H9 (cell line): ENCODE results near the gene ZC3H18. TPM values are rescaled to one million over a fixed set of nuclear protein-coding genes. Genes with fewer than 3 reads are reported as not detected.

Experiments used
- DNase-seq: peaks from one replicate; pipeline ENCODE4 v3.0.0-alpha.2; 2017
- H2AFZ ChIP-seq: one replicate; pipeline ENCODE4 v1.6.1; 2013; ENCODE audit warnings: mild to moderate bottlenecking, low read length, control low read depth, moderate library complexity
- H2AK5ac ChIP-seq: 2 replicates; pipeline ENCODE4 v1.6.1; 2013; ENCODE audit warnings: low read length, control low read depth, mixed read lengths; ENCODE audit not compliant: insufficient read length
- H2BK120ac ChIP-seq: one replicate; pipeline ENCODE4 v1.6.1; 2013; ENCODE audit warnings: low read depth, mild to moderate bottlenecking, low read length, control low read depth, inconsistent platforms; ENCODE audit not compliant: poor library complexity, severe bottlenecking
- H2BK12ac ChIP-seq: 2 replicates; pipeline ENCODE4 v1.6.1; 2013; ENCODE audit warnings: low read length, control low read depth, mixed read lengths, low read depth; ENCODE audit not compliant: insufficient read length
- H2BK15ac ChIP-seq: 2 replicates; pipeline ENCODE4 v1.6.1; 2013; ENCODE audit warnings: low read depth, low read length, control low read depth
- H2BK20ac ChIP-seq: one replicate; pipeline ENCODE4 v1.6.1; 2013; ENCODE audit warnings: low read depth, mild to moderate bottlenecking, low read length, control low read depth, inconsistent platforms; ENCODE audit not compliant: poor library complexity, severe bottlenecking
- H2BK5ac ChIP-seq: 2 replicates; pipeline ENCODE4 v1.6.1; 2013; ENCODE audit warnings: low read length, control low read depth, mixed read lengths; ENCODE audit not compliant: insufficient read length
- H3K14ac ChIP-seq: 2 replicates; pipeline ENCODE4 v1.6.1; 2013; ENCODE audit warnings: low read length, control low read depth; ENCODE audit not compliant: insufficient read depth
- H3K18ac ChIP-seq: 2 replicates; pipeline ENCODE4 v1.6.1; 2013; ENCODE audit warnings: low read depth, mild to moderate bottlenecking, mixed read lengths, low read length, control low read depth; ENCODE audit not compliant: insufficient read length
- H3K23ac ChIP-seq: 2 replicates; pipeline ENCODE4 v1.6.1; 2013; ENCODE audit warnings: low read length, control low read depth, mixed read lengths, low read depth; ENCODE audit not compliant: insufficient read length
- H3K23me2 ChIP-seq: 2 replicates; pipeline ENCODE4 v1.6.1; 2013; ENCODE audit warnings: low read depth, mild to moderate bottlenecking, mixed read lengths, low read length, control low read depth; ENCODE audit not compliant: insufficient read length, poor library complexity, severe bottlenecking
- H3K27ac ChIP-seq: 2 replicates; pipeline ENCODE4 v1.5.1; 2013; ENCODE audit warnings: low read length, control low read depth, mixed read lengths, low read depth; ENCODE audit not compliant: insufficient read length
- H3K27me3 ChIP-seq: 2 replicates; pipeline ENCODE4 v1.6.1; 2013; ENCODE audit warnings: low read length, control low read depth, inconsistent platforms; ENCODE audit not compliant: insufficient read depth
- H3K4ac ChIP-seq: 2 replicates; pipeline ENCODE4 v1.6.1; 2013; ENCODE audit warnings: low read depth, mild to moderate bottlenecking, control low read depth, inconsistent platforms, low read length, moderate library complexity
- H3K4me1 ChIP-seq: 2 replicates; pipeline ENCODE4 v1.6.1; 2013; ENCODE audit warnings: low read length, control low read depth, inconsistent platforms; ENCODE audit not compliant: insufficient read depth
- H3K4me2 ChIP-seq: 2 replicates; pipeline ENCODE4 v1.6.1; 2013; ENCODE audit warnings: low read length, control low read depth, mixed read lengths; ENCODE audit not compliant: insufficient read length, insufficient read depth
- H3K56ac ChIP-seq: 2 replicates; pipeline ENCODE4 v1.6.1; 2013; ENCODE audit warnings: low read depth, mild to moderate bottlenecking, mixed read lengths, low read length, control low read depth; ENCODE audit not compliant: insufficient read length
- H3K79me1 ChIP-seq: 2 replicates; pipeline ENCODE4 v1.6.1; 2013; ENCODE audit warnings: low read depth, mild to moderate bottlenecking, moderate library complexity, low read length, control low read depth, inconsistent platforms; ENCODE audit not compliant: insufficient read depth, poor library complexity, severe bottlenecking
- H3K79me2 ChIP-seq: 2 replicates; pipeline ENCODE4 v1.6.1; 2013; ENCODE audit warnings: low read length, control low read depth, inconsistent platforms; ENCODE audit not compliant: insufficient read depth
- H3K9ac ChIP-seq: 2 replicates; pipeline ENCODE4 v1.6.1; 2013; ENCODE audit warnings: low read length, control low read depth, mixed read lengths; ENCODE audit not compliant: insufficient read length; ENCODE audit errors: extremely low read depth
- H3K9me3 ChIP-seq: one replicate; pipeline ENCODE4 v1.6.1; 2013; ENCODE audit warnings: low read depth, low read length, inconsistent platforms; ENCODE audit not compliant: control insufficient read depth
- H3T11ph ChIP-seq: one replicate; pipeline ENCODE4 v1.6.1; 2013; ENCODE audit warnings: mild to moderate bottlenecking, low read length, control low read depth, inconsistent platforms
- H4K20me1 ChIP-seq: one replicate; pipeline ENCODE4 v1.6.1; 2013; ENCODE audit not compliant: control insufficient read depth, insufficient read length, insufficient read depth
- H4K5ac ChIP-seq: 2 replicates; pipeline ENCODE4 v1.6.1; 2013; ENCODE audit warnings: low read depth, mild to moderate bottlenecking, mixed read lengths, low read length, control low read depth; ENCODE audit not compliant: insufficient read length
- H4K8ac ChIP-seq: replicated peaks from 2 replicates; pipeline ENCODE4 v1.6.1; 2013; ENCODE audit warnings: low read length, control low read depth, mixed read lengths, low read depth; ENCODE audit not compliant: insufficient read length
- H4K91ac ChIP-seq: 2 replicates; pipeline ENCODE4 v1.6.1; 2013; ENCODE audit warnings: low read depth, mild to moderate bottlenecking, moderate library complexity, mixed read lengths, low read length, control low read depth; ENCODE audit not compliant: insufficient read length
- H3K27ac Mint-ChIP-seq, 3 experiments: 2 replicates in 2 of 3; 3 replicates in 1 of 3; pipeline ENCODE4 v1.8.0; 2020 to 2021; ENCODE audit warnings: mixed read lengths in 3 of 3, mild to moderate bottlenecking in 1 of 3, moderate library complexity in 1 of 3
- H3K27me3 Mint-ChIP-seq: 2 replicates; pipeline ENCODE4 v1.8.0; 2021; ENCODE audit warnings: low read depth, mild to moderate bottlenecking, moderate library complexity, mixed read lengths
- H3K36me3 Mint-ChIP-seq, 3 experiments: 2 replicates in 2 of 3; 3 replicates in 1 of 3; pipeline ENCODE4 v1.8.0; 2020 to 2021; ENCODE audit warnings: low read depth in 3 of 3, mixed read lengths in 3 of 3; ENCODE audit not compliant: insufficient read depth in 1 of 3
- H3K4me1 Mint-ChIP-seq, 2 experiments: 2 replicates each; pipeline ENCODE4 v1.8.0; 2020; ENCODE audit warnings: mixed read lengths in 2 of 2
- H3K4me3 Mint-ChIP-seq, 2 experiments: 2 replicates in 1 of 2; 3 replicates in 1 of 2; pipeline ENCODE4 v1.8.0; 2020 to 2021; ENCODE audit warnings: mild to moderate bottlenecking in 2 of 2, mixed read lengths in 2 of 2, moderate library complexity in 1 of 2
- H3K9me3 Mint-ChIP-seq, 2 experiments: 2 replicates in 1 of 2; 3 replicates in 1 of 2; pipeline ENCODE4 v1.8.0; 2020; ENCODE audit warnings: mild to moderate bottlenecking in 2 of 2, mixed read lengths in 2 of 2, moderate library complexity in 1 of 2
- WGBS: extraction: QIAGEN DNeasy Blood & Tissue Kit; methylation state at CpG from one replicate; pipeline ENCODE4 v1.1.7; 2013; ENCODE audit warnings: missing lambda C conversion rate, low lambda C conversion rate, mixed read lengths; ENCODE audit not compliant: insufficient read length; ENCODE audit errors: extremely low coverage; 5-methylcytosine and 5-hydroxymethylcytosine counted together
- total RNA-seq: library from RNA; stranded (reverse); gene quantifications from 2 replicates; pipeline ENCODE4 v1.2.1, GENCODE V29; 2021
- TF ChIP-seq, protein P1 (sequence below): fragments of 200-600 bp; sonication (generic); conservative IDR thresholded peaks from 3 replicates; pipeline ENCODE4 v1.8.0; 2021; ENCODE audit warnings: antibody characterized with exemption, mild to moderate bottlenecking

Gene ZC3H18
- total RNA-seq, 1 experiment from 2014 or later, result 69.7 TPM

DNA sequence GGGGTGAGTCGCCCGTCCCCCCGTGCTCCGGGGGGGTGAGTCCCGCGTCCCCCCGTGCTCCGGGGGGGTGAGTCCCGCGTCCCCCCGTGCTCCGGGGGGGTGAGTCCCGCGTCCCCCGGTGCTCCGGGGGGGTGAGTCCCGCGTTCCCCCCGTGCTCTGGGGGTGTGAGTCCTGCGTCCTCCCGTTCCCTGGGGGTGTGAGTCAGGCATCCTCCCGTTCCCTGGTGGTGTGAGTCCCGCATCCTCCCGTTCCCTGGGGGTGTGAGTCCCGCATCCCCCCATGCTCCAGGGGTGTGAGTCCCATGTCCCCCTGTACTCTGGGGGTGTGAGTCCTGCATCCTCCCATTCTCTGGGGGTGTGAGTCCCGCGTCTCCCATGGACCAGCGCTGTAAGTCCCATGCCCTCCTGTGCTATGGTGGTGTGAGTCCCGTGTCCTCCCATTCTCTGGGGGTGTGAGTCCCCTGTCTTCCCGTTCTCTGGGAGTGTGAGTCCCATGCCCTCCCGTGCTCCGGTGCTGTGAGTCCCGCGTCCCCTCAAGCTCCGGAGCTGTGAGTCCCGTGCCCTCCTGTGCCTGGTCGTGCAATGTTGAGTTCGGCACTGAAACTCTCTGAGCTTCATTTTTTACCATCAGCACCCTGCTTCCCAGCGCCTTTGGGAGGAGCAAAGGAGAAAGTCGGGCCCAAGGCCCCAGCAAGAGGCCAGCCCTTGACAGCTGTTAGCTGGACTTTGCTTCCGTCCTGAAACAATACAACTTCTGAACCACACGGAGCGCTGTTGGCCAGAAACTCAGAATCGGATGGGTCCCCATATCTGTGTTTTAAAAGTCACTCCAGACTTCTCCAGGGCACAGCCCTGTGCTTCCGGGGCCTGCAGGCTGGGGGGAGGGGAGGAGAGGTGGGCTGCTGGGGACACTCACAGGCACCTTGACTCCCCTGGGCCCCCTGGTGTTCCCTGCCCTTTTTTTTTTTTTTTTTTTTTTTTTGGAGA is 11.5 kb upstream of the ZC3H18 start:
- Histone ChIP-seq H3K9ac (no peak overlapping the region), H3K4me2 (no peak overlapping the region), H2AFZ (no peak overlapping the region), H3K9me3 (no peaks in the 10 kb centered on the region), H2BK12ac (no peak overlapping the region), H3K4me1 (no peaks in the 10 kb centered on the region), H3K79me1 (no peaks in the 10 kb centered on the region), H4K8ac (no peak overlapping the region), H3K23me2 (no peaks in the 10 kb centered on the region), H2BK15ac (no peak overlapping the region), H3K56ac (no peak overlapping the region), H3K23ac (no peak overlapping the region), H4K20me1 (no peaks in the 10 kb centered on the region), H3K14ac (no peak overlapping the region; the same call in 1 of the 2 replicates), H3K27me3 (no peaks in the 10 kb centered on the region), H3K4ac (no peak overlapping the region), H2AK5ac (no peak overlapping the region), H3K79me2 (no peaks in the 10 kb centered on the region), H3T11ph (no peak overlapping the region), H3K18ac (no peak overlapping the region), H2BK120ac (no peak overlapping the region), H3K27ac (no peak overlapping the region), H2BK20ac (no peak overlapping the region), H4K91ac (no peak overlapping the region), H4K5ac (no peak overlapping the region), H2BK5ac (no peak overlapping the region)
- TF ChIP-seq, protein P1, sequence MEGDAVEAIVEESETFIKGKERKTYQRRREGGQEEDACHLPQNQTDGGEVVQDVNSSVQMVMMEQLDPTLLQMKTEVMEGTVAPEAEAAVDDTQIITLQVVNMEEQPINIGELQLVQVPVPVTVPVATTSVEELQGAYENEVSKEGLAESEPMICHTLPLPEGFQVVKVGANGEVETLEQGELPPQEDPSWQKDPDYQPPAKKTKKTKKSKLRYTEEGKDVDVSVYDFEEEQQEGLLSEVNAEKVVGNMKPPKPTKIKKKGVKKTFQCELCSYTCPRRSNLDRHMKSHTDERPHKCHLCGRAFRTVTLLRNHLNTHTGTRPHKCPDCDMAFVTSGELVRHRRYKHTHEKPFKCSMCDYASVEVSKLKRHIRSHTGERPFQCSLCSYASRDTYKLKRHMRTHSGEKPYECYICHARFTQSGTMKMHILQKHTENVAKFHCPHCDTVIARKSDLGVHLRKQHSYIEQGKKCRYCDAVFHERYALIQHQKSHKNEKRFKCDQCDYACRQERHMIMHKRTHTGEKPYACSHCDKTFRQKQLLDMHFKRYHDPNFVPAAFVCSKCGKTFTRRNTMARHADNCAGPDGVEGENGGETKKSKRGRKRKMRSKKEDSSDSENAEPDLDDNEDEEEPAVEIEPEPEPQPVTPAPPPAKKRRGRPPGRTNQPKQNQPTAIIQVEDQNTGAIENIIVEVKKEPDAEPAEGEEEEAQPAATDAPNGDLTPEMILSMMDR, result peak; percentile 63
- Mint-ChIP-seq H3K27ac (peak overlapping the region in 1 of 3 experiments; percentile 46; a peak in 1 of 7 replicates), H3K36me3 (no peaks in the 10 kb centered on the region; a peak in 1 of 7 replicates), H3K4me1 (peaks cover 2 to 8% of the 10 kb centered on the region in 2 experiments), H3K9me3 (peaks cover 3 to 4% of the 10 kb centered on the region in 2 experiments; a peak in 3 of 5 replicates), H3K27me3 (peaks cover 28% of the 10 kb centered on the region), H3K4me3 (no peak overlapping the region)
- no CpG with 5 or more reads among the region's 45 CpGs for WGBS
- DNase-seq, result peak; percentile 65
